Activated T-cell treated with anti-CD3 and anti-CD28 coated beads, Interleukin-2, amount 50 U/mL, for 48 hours (primary cell): ENCODE data around the gene VPS13D.
"Not testable (repeated sequence)": the region's sequence is repeated elsewhere in the genome, so short reads cannot be mapped to it uniquely, and the experiment has no call there.

Experiments
- DNase-seq, 2 experiments: peaks; one replicate each; pipeline ENCODE4 v3.0.0-alpha.2; 2020

The VPS13D gene

DNA sequence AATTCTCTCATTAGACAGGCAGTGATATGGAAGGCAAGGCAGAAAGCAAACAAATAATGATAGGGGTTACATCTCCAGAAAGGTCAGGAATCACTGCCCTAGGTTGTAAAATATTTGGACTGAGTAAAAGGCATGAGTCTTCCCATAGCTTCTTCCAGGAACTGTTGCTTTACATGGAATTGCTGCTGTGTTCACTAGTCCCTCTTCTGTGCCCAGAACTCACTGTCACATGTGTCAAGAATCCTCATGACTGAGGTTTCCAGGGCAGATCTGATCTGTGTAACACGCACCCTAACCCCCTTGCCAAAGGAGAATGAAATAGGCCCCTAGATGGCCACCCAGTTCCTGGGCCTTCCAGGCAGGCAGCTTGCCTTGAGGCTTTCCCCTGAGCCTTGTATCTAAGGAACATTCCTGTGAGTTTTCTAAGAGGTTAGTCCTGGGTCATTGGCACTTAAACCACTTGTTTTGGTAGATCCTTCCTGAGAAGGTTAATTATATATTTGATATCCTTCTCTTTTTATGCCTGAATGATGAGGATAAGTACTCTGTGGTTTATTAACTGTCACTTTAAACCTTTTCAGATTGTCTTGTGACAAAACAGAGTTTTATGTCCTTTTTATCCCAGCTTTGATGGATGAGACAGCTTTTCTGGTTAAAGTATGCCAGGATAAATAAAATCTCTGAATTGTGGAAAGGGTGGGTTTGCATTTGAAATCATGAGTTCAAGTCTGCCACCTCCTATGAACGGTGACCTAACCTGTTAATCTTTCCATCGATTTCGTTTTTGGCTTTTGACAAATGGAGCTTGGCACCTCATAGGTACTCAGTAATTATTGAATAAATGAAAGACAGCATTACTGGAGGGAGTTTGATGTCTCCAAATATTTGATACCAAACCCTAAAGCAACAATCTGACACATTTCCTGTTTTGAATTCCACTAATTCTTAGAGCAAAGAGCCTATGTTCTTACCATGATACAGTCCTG, 224.9 kb downstream of the VPS13D start:
- DNase-seq = no peak

DNA sequence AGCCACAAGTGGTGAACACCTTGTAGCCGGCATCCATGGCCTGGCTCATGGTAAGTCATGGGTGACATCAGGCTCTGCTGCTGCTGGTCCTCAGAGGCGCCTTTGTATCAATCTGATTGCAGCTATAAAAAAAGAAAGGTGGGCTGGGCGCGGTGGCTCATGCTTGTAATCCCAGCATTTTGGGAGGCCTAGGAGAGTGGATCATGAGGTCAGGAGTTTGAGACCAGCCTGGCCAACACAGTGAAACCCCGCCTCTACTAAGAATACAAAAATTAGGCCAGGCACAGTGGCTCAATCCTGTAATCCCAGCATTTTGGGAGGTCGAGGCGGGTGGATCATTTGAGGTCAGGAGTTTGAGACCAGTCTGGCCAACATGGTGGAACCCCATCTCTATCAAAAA, 226.3 kb downstream of the VPS13D start:
- DNase-seq = not testable (repeated sequence)

DNA sequence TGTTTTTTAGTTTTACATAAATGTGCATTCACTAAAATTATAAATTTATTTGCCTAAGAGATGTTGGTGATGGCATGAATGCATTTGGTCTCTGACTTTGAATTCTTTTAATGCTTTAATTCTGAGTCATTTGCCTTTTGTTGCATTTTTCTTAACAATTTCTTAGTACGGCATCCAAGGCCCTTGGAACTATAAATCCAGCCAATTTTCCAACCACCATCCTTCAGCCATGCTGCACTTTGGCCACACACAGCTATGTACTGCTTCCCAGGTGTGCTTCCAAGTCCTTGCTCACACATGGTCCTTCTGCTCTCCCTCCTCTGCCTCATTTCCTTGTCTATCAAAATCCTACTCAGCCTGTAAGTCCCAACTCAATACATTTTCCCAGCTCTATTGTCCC, 227.1 kb downstream of the VPS13D start:
- no peak for DNase-seq

DNA sequence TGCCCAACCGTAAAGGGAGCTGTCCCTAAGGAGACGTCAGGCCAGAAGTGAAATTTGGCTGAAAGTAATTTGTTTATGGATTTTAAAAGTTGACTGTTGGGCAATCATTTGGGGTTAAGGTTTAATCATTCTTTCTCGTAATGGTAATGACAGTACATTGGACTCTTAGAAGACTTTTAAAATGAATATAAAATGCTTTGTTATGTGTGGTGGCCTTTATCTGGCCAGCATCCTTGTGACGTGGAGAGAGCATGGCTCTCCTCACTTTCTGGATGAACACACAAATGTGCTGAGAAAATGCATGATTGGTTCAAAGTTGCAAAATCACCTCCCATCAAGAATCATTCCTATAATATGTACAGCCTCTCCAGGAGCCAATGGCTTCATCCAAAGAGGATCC, 227.9 kb downstream of the VPS13D start:
- DNase-seq = no peak

DNA sequence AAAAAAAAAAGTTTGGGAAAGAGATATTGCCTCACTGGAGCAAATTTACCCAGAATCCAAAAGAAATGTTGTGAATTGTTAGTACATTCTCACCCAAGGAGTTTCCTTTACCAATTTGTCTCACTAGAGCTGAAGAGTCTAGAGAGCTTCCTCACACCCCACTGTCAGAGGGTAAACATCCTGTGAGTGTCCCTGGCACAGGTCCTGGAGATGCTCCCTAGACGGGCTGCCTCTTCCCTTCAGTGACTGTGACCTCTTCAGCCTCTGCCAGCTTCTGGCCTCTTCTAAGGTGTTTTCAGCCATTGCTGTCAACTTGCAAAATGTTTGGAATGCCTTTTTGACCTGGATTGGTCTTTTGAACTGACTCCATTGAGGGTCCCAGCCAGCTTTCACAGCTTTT, 228.7 kb downstream of the VPS13D start:
- DNase-seq = no peak

DNA sequence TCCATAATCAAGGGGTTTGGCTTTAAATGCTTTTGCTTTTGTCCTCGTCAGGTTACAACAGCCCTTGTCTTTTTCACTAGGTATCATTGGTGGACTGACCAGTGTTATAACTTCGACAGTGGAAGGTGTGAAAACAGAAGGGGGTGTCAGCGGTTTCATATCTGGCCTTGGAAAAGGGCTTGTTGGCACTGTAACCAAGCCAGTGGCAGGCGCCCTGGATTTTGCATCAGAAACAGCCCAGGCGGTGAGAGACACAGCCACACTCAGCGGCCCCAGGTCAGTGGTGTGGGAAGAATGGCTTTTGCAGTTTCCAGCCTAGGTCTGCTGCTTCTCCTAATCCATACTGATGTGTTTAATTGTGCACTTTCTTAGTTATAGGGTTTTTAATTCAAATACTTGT, 230.3 kb downstream of the VPS13D start:
- no peak for DNase-seq

DNA sequence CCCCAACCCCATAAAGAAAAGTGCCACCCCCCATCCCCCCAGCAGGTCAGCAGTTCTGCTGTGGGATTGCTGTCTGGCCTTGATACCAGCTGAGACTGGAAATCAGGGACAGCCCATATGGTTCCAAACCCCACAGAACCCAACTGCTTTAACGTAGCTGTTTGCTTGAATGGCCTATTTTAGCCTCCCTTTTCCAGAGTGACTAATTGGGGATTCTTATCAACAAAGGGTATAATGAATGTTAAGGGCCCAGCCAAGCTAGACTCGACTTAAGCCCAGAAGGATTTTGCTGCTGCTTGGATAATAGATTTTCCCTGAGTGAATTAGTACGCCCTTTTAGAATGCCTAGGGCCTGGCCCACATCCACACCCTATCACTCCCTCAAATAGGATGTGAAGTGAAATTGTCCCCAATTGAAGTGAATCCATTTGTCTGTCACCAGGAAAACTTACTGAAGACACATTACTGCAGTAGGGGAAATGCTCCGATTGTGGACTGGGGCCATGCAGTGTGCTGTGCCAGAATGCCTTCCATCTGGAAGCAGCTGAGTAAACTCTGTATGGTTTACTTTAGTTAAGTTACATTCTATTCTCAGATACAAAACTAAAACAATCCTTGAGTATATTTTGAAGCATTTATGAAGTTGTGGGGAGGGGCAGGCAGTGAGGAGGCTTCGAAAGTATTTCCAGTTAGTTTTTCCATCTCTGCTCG, 231.2 kb downstream of the VPS13D start:
- DNase-seq = no peak

DNA sequence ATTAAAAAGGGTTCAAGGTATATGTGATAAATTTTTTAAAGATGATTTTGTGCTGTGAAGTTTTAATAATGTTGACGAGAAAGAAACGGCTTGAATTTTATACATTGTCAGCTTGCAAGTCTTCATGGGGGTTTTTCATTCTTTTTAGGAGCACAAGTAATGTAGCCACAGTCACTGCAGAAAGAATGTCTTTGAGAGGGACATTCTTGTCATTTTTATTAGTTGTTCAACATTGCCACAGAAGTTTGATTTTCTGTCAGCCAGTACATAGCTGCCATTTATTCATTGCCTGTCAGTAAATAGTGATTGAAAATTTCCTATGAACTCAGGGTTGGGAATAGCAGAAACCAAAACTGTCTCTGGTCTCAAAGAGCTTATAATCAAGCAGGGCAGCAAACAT, 231.9 kb downstream of the VPS13D start:
- DNase-seq = no peak

DNA sequence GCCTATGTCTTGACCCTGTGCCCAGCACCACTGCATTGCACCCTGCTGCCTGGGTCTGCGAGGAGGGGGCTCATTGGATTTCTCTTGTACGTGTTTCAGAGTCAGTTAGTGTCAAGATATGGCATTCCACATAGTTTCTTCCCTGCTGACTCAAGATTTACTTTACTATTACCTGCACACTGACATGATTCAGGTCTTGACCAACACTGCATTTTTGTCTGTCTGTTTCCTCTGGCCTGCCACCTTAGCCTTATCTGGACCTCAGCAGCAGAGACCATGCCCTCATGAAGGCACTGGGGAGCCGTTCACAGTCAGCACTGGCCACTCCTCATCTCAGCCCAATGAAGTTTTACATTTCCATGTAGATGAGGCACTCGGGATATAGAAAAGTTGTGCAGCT, 232.8 kb downstream of the VPS13D start:
- DNase-seq = no peak

DNA sequence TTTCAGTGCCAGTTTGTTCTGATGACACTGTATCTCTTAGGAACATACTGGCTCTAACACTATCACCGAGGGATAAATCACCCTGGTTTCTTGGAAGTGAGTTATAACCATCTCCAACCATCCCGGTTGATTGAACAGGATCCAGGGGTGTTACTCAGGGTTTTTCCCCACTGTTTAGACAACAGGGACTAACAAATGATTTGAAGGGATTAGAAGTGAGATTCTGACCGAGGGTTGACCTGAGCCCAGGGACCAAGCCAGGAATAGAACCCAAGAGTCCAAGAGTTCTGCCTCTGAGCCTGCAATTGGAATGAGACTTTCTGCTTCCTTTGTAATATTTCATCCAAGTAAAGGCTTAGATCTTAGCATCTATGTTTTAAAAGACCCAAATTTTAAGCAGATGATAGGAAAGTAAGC, 234.2 kb downstream of the VPS13D start:
- no peak for DNase-seq

DNA sequence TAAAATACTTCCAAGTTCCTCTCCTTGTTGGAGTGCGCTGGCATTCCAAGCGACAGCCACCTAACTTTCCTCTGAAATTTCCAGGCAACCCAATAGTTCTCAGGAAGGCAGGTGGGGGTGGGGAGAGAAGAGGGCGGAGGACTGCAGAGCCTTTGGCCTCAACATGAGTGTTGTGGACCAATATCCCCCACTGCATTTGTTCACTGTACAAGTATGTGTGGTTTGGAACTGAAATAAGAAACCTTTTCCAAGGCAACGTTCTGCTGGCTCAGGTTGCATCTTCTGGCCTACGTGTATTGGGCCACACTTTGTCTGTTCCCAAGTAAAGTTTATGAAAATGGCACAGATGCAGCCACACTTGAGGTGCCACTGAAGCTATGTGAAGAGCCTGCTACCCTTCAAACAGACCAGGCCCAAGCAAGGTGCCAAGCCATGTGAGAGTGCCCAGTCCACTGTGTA, 234.8 kb downstream of the VPS13D start:
- DNase-seq = no peak

DNA sequence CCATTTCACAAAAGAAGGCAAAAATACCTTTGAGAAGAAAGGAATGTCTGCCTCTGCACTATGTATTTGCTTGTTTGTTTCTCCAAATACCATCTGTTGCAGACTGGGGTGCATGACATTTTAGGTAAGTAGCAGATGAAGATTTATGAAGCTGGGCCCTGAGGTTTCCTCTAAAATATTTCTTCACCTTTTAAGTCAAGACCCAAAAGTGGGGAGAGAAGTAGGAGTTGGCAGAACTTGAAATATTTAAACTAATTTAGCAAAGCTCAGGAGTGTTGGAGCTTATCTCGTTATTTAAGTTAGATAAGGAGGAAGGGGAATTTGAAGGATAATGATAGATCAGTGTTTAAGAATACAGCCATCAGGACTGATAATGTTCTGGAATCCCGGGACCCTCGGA, 235.3 kb downstream of the VPS13D start:
- DNase-seq = no peak

DNA sequence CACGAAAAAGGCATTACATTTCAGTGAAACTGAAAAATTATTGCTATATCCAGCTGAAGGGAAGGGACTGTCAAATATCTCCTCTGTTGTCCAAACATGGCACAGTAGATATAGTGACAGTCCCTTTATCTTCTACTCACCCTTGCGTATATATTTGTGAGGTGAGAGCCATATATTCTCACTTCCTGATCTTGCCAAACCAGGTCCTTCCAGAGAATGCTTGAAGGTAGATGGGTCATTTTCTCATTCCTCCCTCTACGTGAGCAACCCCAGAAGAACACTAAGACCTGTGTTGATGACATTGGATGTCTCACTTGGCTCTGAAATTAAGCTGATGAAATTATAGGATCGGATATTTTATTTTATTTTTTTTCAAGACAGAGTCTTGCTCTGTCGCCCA, 237.0 kb downstream of the VPS13D start:
- DNase-seq = no peak

DNA sequence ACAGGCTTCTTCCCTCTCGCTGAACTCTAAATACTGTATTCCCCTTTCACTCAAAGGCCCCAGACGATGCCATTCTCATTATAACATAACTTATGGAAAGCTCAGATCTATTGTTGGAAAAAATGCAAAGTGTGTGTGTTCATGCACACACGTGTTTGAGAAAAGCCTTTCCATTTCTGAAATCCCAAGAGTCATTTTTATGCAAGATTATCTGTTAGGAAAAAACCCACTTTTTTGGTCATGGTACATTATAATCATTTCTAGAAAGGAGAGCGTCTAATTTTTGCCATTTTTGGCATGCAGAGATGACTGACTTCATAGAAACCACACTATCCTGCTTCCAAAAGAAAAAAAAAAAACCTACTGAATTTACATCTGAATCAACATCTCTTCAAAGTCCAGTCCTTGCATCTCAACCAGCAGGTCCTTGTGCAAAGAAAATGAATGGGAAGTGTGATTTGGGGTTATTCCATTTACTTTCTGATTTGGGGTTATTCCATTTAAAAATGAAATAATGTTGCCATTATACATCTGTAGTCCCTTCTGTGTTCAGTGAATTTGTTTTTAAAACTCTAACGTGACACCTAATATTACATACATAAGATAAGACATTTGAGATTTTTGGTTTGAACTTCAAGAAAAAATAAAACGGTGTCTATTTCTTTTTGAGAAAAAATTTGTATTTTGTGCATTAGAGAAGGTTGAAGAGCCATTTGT, 237.9 kb downstream of the VPS13D start:
- no peak for DNase-seq

DNA sequence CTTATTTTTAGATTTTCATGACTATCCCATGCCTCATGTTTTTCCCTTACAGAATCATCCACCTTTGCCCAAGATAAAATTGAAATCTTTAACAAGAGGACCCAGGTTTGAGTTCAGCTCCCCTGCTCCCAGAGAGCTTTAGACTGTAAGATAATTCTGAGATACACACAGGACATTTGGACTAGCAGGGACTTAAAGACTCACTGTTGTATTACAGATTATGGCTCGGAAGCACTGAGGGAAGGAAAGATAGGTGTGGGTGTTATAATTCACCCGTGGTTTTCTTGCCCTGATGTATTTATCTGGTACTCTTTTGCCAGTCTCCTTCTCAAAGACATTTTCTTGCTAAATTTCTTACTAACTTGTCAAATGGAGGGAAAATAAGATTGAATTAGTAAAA, 238.5 kb downstream of the VPS13D start:
- DNase-seq = no peak

DNA sequence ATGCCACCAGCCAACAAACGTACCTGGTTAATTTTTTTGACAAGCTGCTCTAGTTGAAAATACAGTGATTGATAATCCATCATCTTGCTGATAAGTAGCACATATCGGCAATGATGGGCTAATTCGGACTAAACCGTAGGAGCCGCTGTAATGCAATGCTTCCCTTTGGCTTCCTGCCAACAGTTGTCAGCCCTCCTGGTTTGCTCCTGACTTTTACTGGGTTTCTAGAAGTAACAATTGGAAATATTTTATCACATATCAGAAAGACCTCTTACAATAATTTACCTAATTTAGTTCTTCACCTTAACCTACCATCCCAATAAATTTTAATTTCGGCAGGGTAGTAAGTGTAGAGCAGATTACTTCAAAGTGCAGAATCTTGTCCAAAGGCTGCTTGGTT, 239.7 kb downstream of the VPS13D start:
- no peak for DNase-seq

DNA sequence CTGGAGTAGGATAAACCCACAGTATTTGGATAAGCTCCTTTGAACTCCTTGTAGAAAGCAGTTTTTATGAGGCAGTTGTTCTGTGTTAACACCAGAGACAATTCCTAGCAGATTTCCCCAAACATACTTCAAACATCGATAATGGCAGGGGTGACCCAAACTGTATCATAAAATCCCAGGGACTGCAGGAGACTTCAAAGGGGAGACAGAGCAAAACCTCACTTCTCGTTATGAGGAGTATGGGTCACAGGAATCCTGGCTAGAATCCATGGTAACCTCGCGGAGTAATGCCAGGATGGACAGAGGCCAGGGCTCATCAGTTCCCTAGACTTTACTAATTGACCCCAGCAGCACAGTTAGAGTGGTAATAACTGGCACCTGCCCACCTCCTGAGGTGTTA, 240.2 kb downstream of the VPS13D start:
- DNase-seq = no peak

DNA sequence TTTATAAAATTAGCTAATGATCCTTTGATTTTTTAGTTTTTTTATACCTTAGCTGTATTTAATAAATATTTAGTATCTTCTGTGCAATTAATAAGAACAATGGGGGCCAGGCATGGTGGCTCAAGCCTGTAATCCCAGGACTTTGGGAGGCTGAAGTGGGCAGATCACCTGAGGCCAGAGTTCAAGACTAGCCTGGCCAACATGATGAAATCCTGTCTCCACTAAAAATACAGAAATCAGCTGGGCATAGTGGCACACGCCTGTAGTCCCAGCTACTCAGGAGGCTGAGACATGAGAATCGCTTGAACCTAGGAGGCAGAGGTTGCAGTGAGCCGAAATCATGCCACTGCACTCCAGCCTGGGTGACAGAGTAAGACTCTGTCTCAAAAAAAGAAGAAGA, 241.1 kb downstream of the VPS13D start:
- not testable (repeated sequence) for DNase-seq

DNA sequence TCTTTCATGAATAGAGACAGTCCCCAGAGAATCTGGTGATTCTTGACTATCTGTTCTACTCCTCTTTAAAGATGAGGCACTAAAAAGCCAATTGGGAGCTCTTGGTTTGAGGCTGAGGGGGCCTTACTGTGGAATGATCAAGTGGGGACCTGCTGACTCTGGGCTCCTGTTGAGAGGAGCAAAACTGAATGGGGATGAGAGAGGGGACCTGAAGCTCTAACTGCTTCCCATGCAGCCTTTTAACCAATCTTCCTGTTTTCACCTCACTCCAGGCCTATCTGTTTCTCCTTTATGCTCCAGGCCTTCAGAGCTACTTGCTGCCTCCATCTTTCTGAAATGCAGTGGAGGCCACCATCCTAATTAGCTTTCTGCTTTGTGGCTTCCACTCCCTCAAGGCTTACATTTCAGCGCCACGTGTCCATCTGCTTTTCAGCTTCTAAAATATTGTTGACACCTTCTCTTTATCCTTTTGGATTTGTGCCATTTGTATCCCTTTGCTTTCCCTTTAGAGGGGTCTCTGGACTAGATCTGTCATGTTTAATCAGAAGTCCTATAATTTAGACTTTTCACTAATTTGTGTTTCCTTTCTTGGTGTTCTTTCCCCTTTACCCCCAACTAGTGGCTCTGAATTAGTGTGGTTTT, 242.4 kb downstream of the VPS13D start:
- no peak for DNase-seq

DNA sequence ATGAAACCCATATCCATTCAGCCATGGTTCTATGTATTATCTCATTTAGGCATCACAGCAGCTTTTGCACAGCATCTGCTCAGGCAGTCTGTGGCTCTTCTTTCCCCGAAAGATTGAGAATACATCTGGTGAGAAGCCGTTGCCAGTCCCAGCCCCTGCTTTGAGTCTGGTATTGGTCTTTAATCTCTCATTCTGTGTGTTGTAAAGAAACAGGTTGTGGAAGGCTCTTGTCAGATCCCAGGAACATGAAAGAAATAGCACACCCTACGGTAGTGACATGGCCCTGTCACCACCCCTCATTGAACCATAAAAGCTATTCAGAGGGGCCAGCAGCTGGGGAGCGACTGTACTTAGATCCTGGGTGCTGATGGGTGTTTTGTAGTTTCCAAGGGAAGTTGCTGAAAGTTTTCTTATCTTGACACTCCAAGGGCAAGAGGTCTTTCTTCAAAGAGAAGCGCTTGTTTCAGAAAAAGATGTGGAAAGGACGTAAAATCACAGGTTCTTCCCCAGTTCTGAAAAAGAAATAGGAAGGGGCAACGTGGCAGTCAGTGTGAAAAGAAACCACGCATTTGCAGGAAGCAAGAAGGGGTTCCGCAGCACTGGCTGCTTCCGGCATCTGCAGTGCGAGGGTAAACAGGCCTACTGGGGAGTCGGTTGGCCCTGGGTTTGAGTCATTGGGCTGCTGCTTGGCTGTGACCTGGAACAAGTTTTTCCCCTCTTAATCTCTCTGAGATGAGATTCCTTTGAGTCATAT, 243.1 kb downstream of the VPS13D start:
- peak; percentile 81 to 85 for DNase-seq

DNA sequence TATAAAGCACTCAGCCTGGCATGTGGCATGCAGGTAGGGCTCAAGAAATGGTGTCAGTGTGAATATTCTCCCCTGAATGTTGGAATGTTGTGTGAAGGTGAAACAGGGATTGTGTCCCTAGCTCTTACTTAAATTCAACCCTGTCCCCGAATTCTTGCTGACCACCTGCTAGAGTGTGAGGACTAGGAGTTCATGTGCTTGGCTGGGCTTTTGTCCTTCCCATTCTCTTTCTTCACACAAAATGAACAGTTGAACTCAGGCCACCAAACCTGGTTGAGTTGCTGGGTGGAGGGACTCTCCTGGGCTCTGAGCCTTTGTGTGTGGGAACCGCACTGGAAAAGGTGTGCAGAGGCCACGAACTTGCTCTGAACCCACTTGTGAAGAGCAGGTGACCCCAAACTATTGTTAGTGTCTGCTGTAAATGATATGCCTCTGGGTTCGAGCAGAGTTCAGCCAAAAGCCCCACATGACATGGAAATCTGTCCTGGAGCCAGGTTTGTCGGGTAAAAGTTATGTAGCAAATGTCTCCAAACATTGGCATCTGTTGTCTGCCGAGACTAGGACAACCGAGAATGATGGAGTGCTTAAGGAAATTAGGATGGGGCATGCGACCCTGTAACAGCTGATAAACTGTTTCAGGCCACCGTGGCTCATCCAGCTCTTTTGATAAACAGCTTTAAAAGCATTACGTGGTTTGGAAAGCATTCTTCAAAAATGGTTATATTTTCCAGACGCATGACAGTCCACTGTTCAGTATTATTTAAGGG, 243.9 kb downstream of the VPS13D start:
- DNase-seq = no peak
